CD14-positive monocyte (primary cell): ENCODE measurements around the gene KEAP1. TPM values are rescaled to one million over a fixed set of nuclear protein-coding genes. Genes with fewer than 3 reads are reported as not detected.
"Not testable (repeated sequence)": the region's sequence is repeated elsewhere in the genome, so short reads cannot be mapped to it uniquely, and the experiment has no call there.

ENCODE experiments used
- DNase-seq, 3 donors: peaks; one replicate each; pipeline ENCODE4 v3.0.0-alpha.2; 2011 to 2022
- H2AFZ ChIP-seq: 2 replicates; pipeline ENCODE4 v1.6.0; 2012; ENCODE audit warnings: mild to moderate bottlenecking, low read depth, low read length, inconsistent platforms; ENCODE audit not compliant: insufficient read depth, poor library complexity, severe bottlenecking
- H3K27ac ChIP-seq, 2 donors: 1 replicate in 1 of 2; 2 replicates in 1 of 2; pipeline ENCODE4 v1.5.1; 2012 to 2013; ENCODE audit warnings: low read length in 2 of 2, control low read depth in 1 of 2, inconsistent platforms in 1 of 2, low read depth in 1 of 2, mild to moderate bottlenecking in 1 of 2
- H3K27me3 ChIP-seq, 2 donors: one replicate each; pipeline versions ENCODE4 v1.6.0 to v1.6.1; 2011 to 2013; ENCODE audit warnings: low read length in 2 of 2; ENCODE audit not compliant: control insufficient read depth in 2 of 2, insufficient read depth in 2 of 2
- H3K36me3 ChIP-seq, 2 donors: replicated peaks in 1 of 2; 1 replicate in 1 of 2; 2 replicates in 1 of 2; pipeline versions ENCODE4 v1.5.1 to v1.6.1; 2012 to 2013; ENCODE audit warnings: low read length in 2 of 2, control low read depth in 1 of 2, inconsistent platforms in 1 of 2, mild to moderate bottlenecking in 1 of 2; ENCODE audit not compliant: insufficient read depth in 2 of 2, control insufficient read depth in 1 of 2
- H3K4me1 ChIP-seq, 2 donors: 1 replicate in 1 of 2; 2 replicates in 1 of 2; pipeline versions ENCODE4 v1.5.1 to v1.6.1; 2012 to 2013; ENCODE audit warnings: low read length in 2 of 2, control low read depth in 1 of 2, inconsistent platforms in 1 of 2, mild to moderate bottlenecking in 1 of 2, moderate library complexity in 1 of 2; ENCODE audit not compliant: insufficient read depth in 2 of 2, control insufficient read depth in 1 of 2
- H3K4me2 ChIP-seq: replicated peaks from 2 replicates; pipeline ENCODE3; 2012; ENCODE audit warnings: low read length, moderate library complexity, mild to moderate bottlenecking; ENCODE audit not compliant: poor library complexity, severe bottlenecking; ENCODE audit errors: extremely low read depth
- H3K4me3 ChIP-seq, 3 experiments: fragments of 200-600 bp in 1 of 3; sonication (generic) in 1 of 3; replicated peaks in 1 of 3; 1 replicate in 2 of 3; 2 replicates in 1 of 3; pipeline ENCODE4 v1.5.1; 2011 to 2013; ENCODE audit warnings: low read length in 3 of 3, mild to moderate bottlenecking in 3 of 3, control low read depth in 2 of 3, low read depth in 2 of 3, inconsistent platforms in 1 of 3, moderate library complexity in 1 of 3
- H3K79me2 ChIP-seq: 2 replicates; pipeline ENCODE4 v1.6.0; 2012; ENCODE audit warnings: mild to moderate bottlenecking, control low read depth, inconsistent platforms, low read length, moderate library complexity; ENCODE audit not compliant: insufficient read depth
- H3K9ac ChIP-seq: 2 replicates; pipeline ENCODE4 v1.6.0; 2017; ENCODE audit warnings: low read length, mild to moderate bottlenecking; ENCODE audit not compliant: insufficient read depth, poor library complexity, severe bottlenecking
- H3K9me3 ChIP-seq, 2 donors: replicated peaks in 1 of 2; 1 replicate in 1 of 2; 2 replicates in 1 of 2; pipeline versions ENCODE4 v1.5.1 to v1.6.1; 2012 to 2013; ENCODE audit warnings: low read length in 2 of 2, control low read depth in 1 of 2; ENCODE audit not compliant: control insufficient read depth in 1 of 2, insufficient read depth in 1 of 2
- H4K20me1 ChIP-seq: 2 replicates; pipeline ENCODE4 v1.6.0; 2012; ENCODE audit warnings: mild to moderate bottlenecking, low read length, control low read depth, moderate library complexity; ENCODE audit not compliant: insufficient read depth
- H3K27ac Mint-ChIP-seq, 7 donors: one replicate each; pipeline ENCODE4 v1.8.0; 2020; ENCODE audit warnings: mild to moderate bottlenecking in 7 of 7, mixed read lengths in 7 of 7, moderate library complexity in 6 of 7, inconsistent platforms in 2 of 7
- H3K27me3 Mint-ChIP-seq, 3 donors: one replicate each; pipeline ENCODE4 v1.8.0; 2021 to 2022; ENCODE audit warnings: low read depth in 3 of 3, mild to moderate bottlenecking in 3 of 3, mixed read lengths in 3 of 3, moderate library complexity in 3 of 3, inconsistent platforms in 1 of 3
- H3K36me3 Mint-ChIP-seq, 2 donors: one replicate each; pipeline ENCODE4 v1.8.0; 2020; ENCODE audit warnings: mixed read lengths in 2 of 2, inconsistent platforms in 1 of 2, mild to moderate bottlenecking in 1 of 2
- H3K4me1 Mint-ChIP-seq: one replicate; pipeline ENCODE4 v1.8.0; 2020; ENCODE audit warnings: mild to moderate bottlenecking, mixed read lengths
- H3K4me3 Mint-ChIP-seq, 2 donors: one replicate each; pipeline ENCODE4 v1.8.0; 2020; ENCODE audit warnings: mild to moderate bottlenecking in 2 of 2, mixed read lengths in 2 of 2, moderate library complexity in 1 of 2
- H3K9me3 Mint-ChIP-seq, 7 donors: one replicate each; pipeline ENCODE4 v1.8.0; 2020 to 2022; ENCODE audit warnings: mixed read lengths in 7 of 7, mild to moderate bottlenecking in 6 of 7, moderate library complexity in 6 of 7, inconsistent platforms in 2 of 7
- WGBS: methylation state at CpG from one replicate; pipeline ENCODE4 v1.1.5; 2013; ENCODE audit warnings: missing lambda C conversion rate; ENCODE audit not compliant: insufficient coverage; 5-methylcytosine and 5-hydroxymethylcytosine counted together
- intact Hi-C, 2 donors: fragments of 100-400 bp; cut with micrococcal nuclease; formaldehyde crosslinking; loops; one replicate each; pipeline versions ENCODE4 v1.15.0 to v1.15.1; 2023
- polyA plus RNA-seq, 3 donors: library from polyadenylated mRNA; depleted of rRNA in 1 of 3; unstranded in 2 of 3; stranded (reverse) in 1 of 3; fragments of 300-500 nt in 2 of 3; fragments of >200 nt in 1 of 3; fragmentation: Illumina TruSeq in 2 of 3; gene quantifications; 1 replicate in 2 of 3; 2 replicates in 1 of 3; pipeline ENCODE4 v1.2.3, GENCODE V29; 2012 to 2021
- TF ChIP-seq, protein P1 (sequence below): fragments of 200-600 bp; IDR thresholded peaks from one replicate; pipeline ENCODE4 v1.8.0; 2022; ENCODE audit warnings: antibody characterized with exemption, mild to moderate bottlenecking

Gene KEAP1
- polyA plus RNA-seq, 3 donors, result 26.0 to 32.6 (median 26.1) TPM

GRCh38 chr19:10543420-10544241, 40.5 kb upstream of the KEAP1 start, which contains the start of gene ATG4D:
Gene ATG4D, plus strand, starts transcription at chr19:10543904. Its CDS starts 187 bp downstream, at chr19:10544091.
- under 1% methylated on average over 71 of the region's 79 CpGs for WGBS
- no peaks in the 10 kb centered on the region for H3K9me3 ChIP-seq
- H3K27me3 ChIP-seq, result no peaks in the 10 kb centered on the region
- H3K4me1 ChIP-seq, result peaks cover 24 to 33% of the 10 kb centered on the region in 2 donors
- peak; percentile 55 to 74 (median 66) for DNase-seq
- peak within 1 kb of the TSS; percentile 76 to 95 (median 80) for H3K4me3 ChIP-seq
- TF ChIP-seq, protein P1, sequence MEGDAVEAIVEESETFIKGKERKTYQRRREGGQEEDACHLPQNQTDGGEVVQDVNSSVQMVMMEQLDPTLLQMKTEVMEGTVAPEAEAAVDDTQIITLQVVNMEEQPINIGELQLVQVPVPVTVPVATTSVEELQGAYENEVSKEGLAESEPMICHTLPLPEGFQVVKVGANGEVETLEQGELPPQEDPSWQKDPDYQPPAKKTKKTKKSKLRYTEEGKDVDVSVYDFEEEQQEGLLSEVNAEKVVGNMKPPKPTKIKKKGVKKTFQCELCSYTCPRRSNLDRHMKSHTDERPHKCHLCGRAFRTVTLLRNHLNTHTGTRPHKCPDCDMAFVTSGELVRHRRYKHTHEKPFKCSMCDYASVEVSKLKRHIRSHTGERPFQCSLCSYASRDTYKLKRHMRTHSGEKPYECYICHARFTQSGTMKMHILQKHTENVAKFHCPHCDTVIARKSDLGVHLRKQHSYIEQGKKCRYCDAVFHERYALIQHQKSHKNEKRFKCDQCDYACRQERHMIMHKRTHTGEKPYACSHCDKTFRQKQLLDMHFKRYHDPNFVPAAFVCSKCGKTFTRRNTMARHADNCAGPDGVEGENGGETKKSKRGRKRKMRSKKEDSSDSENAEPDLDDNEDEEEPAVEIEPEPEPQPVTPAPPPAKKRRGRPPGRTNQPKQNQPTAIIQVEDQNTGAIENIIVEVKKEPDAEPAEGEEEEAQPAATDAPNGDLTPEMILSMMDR, result no peak
- intact Hi-C loops, result loop anchor here in 1 of 2 donors (2.0 to 5.0 kb wide), 3 partner anchors 17 to 154 kb away; partner anchors contain the start of gene KRI1
- H2AFZ ChIP-seq, result peak within 1 kb of the TSS; percentile 95
- peak within 1 kb of the TSS; percentile 88 for H3K9ac ChIP-seq
- H3K27ac Mint-ChIP-seq, result peak within 1 kb of the TSS in 6 of 7 donors; percentile 35 to 89 (median 76)
- peak within 1 kb of the TSS; percentile 89 for H3K4me2 ChIP-seq
- peak within 1 kb of the TSS; percentile 28 to 83 for H3K27ac ChIP-seq
- peaks cover 0 to 3% (median 0%) of the 10 kb centered on the region in 7 donors for H3K9me3 Mint-ChIP-seq
- peaks cover 11 to 16% of the 10 kb centered on the region in 2 donors for H3K36me3 Mint-ChIP-seq
- H3K27me3 Mint-ChIP-seq, result peaks cover 2 to 6% (median 5%) of the 10 kb centered on the region in 3 donors
- peaks cover 27% of the 10 kb centered on the region for H3K4me1 Mint-ChIP-seq
- H3K36me3 ChIP-seq, result peaks cover 15 to 19% of the 10 kb centered on the region in 2 donors
- peak within 1 kb of the TSS; percentile 84 to 90 for H3K4me3 Mint-ChIP-seq
- peaks cover 30% of the 10 kb centered on the region for H3K79me2 ChIP-seq
- H4K20me1 ChIP-seq, result peaks cover 15% of the 10 kb centered on the region

DNA sequence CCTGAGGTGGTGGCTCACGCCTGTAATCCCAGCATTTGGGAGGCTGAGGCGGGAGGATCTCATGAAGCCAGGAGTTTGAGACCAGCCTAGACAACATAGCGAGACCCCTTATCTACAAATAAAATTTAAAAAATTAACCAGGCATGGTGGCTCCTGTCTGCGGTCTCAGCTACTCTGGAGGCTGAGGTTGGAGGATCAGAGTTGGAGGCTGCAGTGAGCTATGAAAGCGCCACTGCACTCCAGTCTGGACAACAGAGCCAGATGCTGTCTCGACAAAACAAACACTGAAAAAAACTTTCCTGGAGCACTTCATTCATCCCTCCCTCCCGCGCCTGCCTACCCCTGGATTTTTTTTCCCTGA, 39.9 kb upstream of the KEAP1 start:
- intact Hi-C loops, result loop anchor here in 1 of 2 donors (2.0 to 5.0 kb wide), 2 partner anchors 24 to 154 kb away; partner anchors contain the start of gene KRI1
- Mint-ChIP-seq H3K4me1 (peaks cover 33% of the 10 kb centered on the region), H3K9me3 (peaks cover 0 to 3% (median 0%) of the 10 kb centered on the region in 7 donors), H3K27ac (peak overlapping the region in 5 of 7 donors; percentile 56 to 85 (median 71)), H3K4me3 (peak overlapping the region; percentile 66 to 81), H3K36me3 (peaks cover 6 to 10% of the 10 kb centered on the region in 2 donors), H3K27me3 (peaks cover 2 to 12% (median 5%) of the 10 kb centered on the region in 3 donors)
- Histone ChIP-seq H3K4me1 (peaks cover 29 to 39% of the 10 kb centered on the region in 2 donors), H3K9me3 (no peaks in the 10 kb centered on the region), H3K36me3 (peaks cover 10 to 13% of the 10 kb centered on the region in 2 donors), H3K27me3 (peaks cover 0 to 3% of the 10 kb centered on the region in 2 donors), H3K9ac (no peak overlapping the region), H2AFZ (peak overlapping the region; percentile 95), H4K20me1 (peaks cover 10% of the 10 kb centered on the region), H3K4me2 (peak overlapping the region; percentile 89), H3K79me2 (peaks cover 30% of the 10 kb centered on the region), H3K27ac (no peak overlapping the region), H3K4me3 (peak overlapping the region in 2 of 3 experiments; percentile 80 to 95)
- DNase-seq, result no peak
- WGBS, result 60% methylated on average over 2 of the region's 8 CpGs
- TF ChIP-seq, protein P1, result no peak

DNA sequence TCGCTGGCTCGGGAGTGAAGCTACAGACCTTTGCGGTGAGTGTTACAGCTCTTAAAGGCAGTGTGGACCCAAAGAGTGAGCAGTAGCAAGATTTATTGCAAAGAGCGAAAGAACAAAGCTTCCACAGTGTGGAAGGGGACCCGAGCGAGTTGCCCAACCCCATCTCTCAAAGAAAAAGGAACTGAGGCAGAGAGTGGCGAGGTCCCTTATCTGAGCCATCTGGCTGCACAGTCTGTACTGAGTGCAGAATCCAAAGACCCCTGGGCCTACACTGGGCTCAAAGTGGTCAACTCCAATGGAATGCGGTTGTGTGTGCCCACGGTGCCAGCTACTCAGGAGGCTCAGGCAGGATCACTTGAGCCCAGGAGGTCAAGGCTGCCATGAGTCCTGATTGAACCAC, 35.9 kb upstream of the KEAP1 start:
- H4K20me1 ChIP-seq, H3K27ac ChIP-seq, H3K9me3 ChIP-seq, intact Hi-C loops, H3K36me3 ChIP-seq, H3K9me3 Mint-ChIP-seq, H3K27me3 ChIP-seq, H3K9ac ChIP-seq, H3K79me2 ChIP-seq, H3K36me3 Mint-ChIP-seq: not testable (repeated sequence)
- Mint-ChIP-seq H3K4me3 (peak overlapping the region; percentile 80 to 94), H3K27ac (peak overlapping the region in 3 of 7 donors; percentile 50 to 74 (median 53)), H3K27me3 (peaks cover 6 to 25% (median 15%) of the 10 kb centered on the region in 3 donors), H3K4me1 (peaks cover 19% of the 10 kb centered on the region)
- 4% methylated on average over 5 of the region's 9 CpGs for WGBS
- Histone ChIP-seq H3K4me1 (peaks cover 16 to 26% of the 10 kb centered on the region in 2 donors), H2AFZ (peak overlapping the region; percentile 32), H3K4me3 (peak overlapping the region in 1 of 3 experiments; percentile 39), H3K4me2 (peak overlapping the region; percentile 48)
- peak in 2 of 3 donors; percentile 38 to 39 for DNase-seq
